OCI-LY3 (cell line): ENCODE data around the gene OSTN.

Source experiments
- H2AFZ ChIP-seq: fragments of 200-600, 300-600 bp; shearing (Covaris generic); 2 replicates; pipeline ENCODE4 v1.6.0; 2014; ENCODE audit warnings: antibody characterized with exemption, low read depth, low read length
- H3K27ac ChIP-seq: fragments of 200-600, 300-600 bp; sonication (generic); 2 replicates; pipeline ENCODE4 v1.5.1; 2014; ENCODE audit warnings: mild to moderate bottlenecking, low read length, moderate library complexity, mixed read lengths
- H3K27me3 ChIP-seq: fragments of 200-600, 300-600 bp; sonication (generic); 2 replicates; pipeline ENCODE4 v1.6.1; 2014; ENCODE audit warnings: low read depth, low read length, mixed read lengths
- H3K36me3 ChIP-seq: fragments of 200-600, 300-600 bp; sonication (generic); replicated peaks from 2 replicates; pipeline ENCODE3; 2014; ENCODE audit warnings: low read depth, low read length, mixed read lengths
- H3K4me1 ChIP-seq: fragments of 300-600, 200-600 bp; sonication (generic); 2 replicates; pipeline ENCODE4 v1.6.1; 2014; ENCODE audit warnings: low read length, mixed read lengths
- H3K4me2 ChIP-seq: fragments of 200-600, 300-600 bp; sonication (generic); 2 replicates; pipeline ENCODE4 v1.6.1; 2014; ENCODE audit warnings: low read length, mixed read lengths
- H3K4me3 ChIP-seq: fragments of 300-600, 200-600 bp; sonication (generic); 2 replicates; pipeline ENCODE4 v1.5.1; 2014; ENCODE audit warnings: antibody characterized with exemption, mild to moderate bottlenecking, low read length, moderate library complexity
- H3K79me2 ChIP-seq: fragments of 300-600, 200-600 bp; shearing (Covaris generic); 2 replicates; pipeline ENCODE4 v1.6.1; 2014; ENCODE audit warnings: mild to moderate bottlenecking, low read length, mixed read lengths
- H3K9ac ChIP-seq: fragments of 300-600, 200-600 bp; shearing (Covaris generic); 2 replicates; pipeline ENCODE4 v1.6.0; 2014; ENCODE audit warnings: mild to moderate bottlenecking, low read length, moderate library complexity
- H3K9me3 ChIP-seq: fragments of 200-600, 300-600 bp; shearing (Covaris generic); 2 replicates; pipeline ENCODE4 v1.6.1; 2014; ENCODE audit warnings: low read length, mixed read lengths; ENCODE audit not compliant: insufficient read depth
- H4K20me1 ChIP-seq: fragments of 200-600, 300-600 bp; sonication (generic); 2 replicates; pipeline ENCODE4 v1.6.1; 2016; ENCODE audit warnings: low read length, mixed read lengths; ENCODE audit not compliant: insufficient read depth
- EZH2phosphoT487 ChIP-seq: fragments of 200-600 bp; shearing (Covaris generic); IDR thresholded peaks from 2 replicates; pipeline ENCODE4 v1.6.1; 2018; ENCODE audit warnings: antibody characterized with exemption, mixed run types, low read depth
- TF ChIP-seq, protein P1 (sequence below): fragments of 200-600, 300-600 bp; sonication (generic); IDR thresholded peaks from 2 replicates; pipeline ENCODE4 v1.5.1; 2014; ENCODE audit warnings: antibody characterized with exemption, low read length, low read depth

Gene OSTN

DNA sequence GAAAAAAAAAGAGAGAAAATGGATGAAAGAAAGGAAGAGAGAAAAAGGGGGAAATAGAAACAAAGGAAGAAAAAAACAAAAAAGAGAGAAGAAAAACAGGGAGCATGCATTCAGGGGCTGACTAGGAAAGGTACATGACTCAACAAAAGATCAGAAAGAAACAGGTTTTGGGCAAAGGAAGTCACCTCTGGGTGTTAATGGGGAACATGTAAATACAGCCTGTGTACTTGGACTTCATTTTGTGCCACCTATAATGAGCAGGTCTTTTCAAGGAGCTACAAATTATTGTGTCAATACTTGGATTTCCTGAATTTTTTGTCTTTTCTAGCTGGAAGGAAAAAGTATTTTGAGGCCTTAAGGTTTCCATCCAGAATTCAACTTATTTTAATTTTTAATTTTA is 76.7 kb downstream of the OSTN start:
- H3K36me3 ChIP-seq, result peaks cover 3% of the 10 kb centered on the region
- TF ChIP-seq EZH2phosphoT487, result no peak
- TF ChIP-seq, protein P1, sequence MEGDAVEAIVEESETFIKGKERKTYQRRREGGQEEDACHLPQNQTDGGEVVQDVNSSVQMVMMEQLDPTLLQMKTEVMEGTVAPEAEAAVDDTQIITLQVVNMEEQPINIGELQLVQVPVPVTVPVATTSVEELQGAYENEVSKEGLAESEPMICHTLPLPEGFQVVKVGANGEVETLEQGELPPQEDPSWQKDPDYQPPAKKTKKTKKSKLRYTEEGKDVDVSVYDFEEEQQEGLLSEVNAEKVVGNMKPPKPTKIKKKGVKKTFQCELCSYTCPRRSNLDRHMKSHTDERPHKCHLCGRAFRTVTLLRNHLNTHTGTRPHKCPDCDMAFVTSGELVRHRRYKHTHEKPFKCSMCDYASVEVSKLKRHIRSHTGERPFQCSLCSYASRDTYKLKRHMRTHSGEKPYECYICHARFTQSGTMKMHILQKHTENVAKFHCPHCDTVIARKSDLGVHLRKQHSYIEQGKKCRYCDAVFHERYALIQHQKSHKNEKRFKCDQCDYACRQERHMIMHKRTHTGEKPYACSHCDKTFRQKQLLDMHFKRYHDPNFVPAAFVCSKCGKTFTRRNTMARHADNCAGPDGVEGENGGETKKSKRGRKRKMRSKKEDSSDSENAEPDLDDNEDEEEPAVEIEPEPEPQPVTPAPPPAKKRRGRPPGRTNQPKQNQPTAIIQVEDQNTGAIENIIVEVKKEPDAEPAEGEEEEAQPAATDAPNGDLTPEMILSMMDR, result no peak
- 0 out of 2 replicates have a peak, but pooled peaks cover 2% of the 10 kb centered on the region for H3K9me3 ChIP-seq
- H3K4me2 ChIP-seq, result no peak overlapping the region
- H2AFZ ChIP-seq, result no peak overlapping the region
- H3K9ac ChIP-seq, result no peak overlapping the region
- no peak overlapping the region for H3K27ac ChIP-seq
- no peaks in the 10 kb centered on the region for H4K20me1 ChIP-seq
- no peaks in the 10 kb centered on the region for H3K79me2 ChIP-seq
- peaks cover 15% of the 10 kb centered on the region for H3K4me1 ChIP-seq
- no peak overlapping the region for H3K4me3 ChIP-seq
- no peaks in the 10 kb centered on the region for H3K27me3 ChIP-seq

DNA sequence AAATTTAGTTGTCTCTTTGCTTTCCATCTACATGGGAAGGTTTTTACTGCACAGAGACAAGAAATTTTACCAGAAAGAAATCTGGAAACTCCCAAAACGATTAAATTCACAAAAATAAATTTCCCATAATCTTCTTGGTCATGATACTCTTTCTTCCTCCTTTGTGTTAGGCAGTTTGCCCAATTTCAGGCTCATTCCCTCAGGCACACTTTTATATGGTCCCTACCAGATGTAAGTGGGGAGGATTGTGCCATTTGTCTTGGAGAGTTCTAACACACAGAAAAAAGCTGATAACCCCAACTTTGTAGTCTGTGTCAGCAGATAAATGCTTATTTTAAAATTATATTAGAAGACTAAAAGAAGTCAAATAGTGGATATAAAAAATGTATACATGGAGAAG is 81.1 kb downstream of the OSTN start:
- no peaks in the 10 kb centered on the region for H3K27me3 ChIP-seq
- TF ChIP-seq, protein P1, result no peak
- TF ChIP-seq EZH2phosphoT487, result no peak
- H3K79me2 ChIP-seq, result no peaks in the 10 kb centered on the region
- no peak overlapping the region for H3K27ac ChIP-seq
- no peak overlapping the region for H2AFZ ChIP-seq
- H3K36me3 ChIP-seq, result no peaks in the 10 kb centered on the region
- no peak overlapping the region for H3K4me3 ChIP-seq
- no peaks in the 10 kb centered on the region for H4K20me1 ChIP-seq
- no peak overlapping the region for H3K4me2 ChIP-seq
- H3K9me3 ChIP-seq, result no peaks in the 10 kb centered on the region
- H3K9ac ChIP-seq, result no peak overlapping the region
- H3K4me1 ChIP-seq, result peaks cover 39% of the 10 kb centered on the region

DNA sequence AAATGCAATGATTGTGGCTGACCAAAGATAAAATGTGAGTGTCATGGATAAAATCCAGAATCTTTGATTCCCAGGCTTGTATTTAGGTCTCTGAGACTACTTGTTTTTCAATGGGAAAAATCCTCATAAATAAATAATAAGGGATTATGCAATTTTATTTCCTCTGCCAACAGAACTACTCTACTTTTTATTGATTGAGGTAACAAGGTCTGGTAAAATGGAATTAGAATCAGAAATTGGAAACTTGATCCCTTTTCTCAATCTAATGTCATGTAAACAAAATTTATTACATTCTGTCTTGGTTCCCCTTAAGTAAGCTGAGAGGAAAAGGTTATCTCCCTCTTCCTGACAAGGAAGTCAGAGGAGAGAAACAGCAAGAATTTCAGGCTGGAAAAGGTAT is 81.8 kb downstream of the OSTN start:
- H3K27ac ChIP-seq, result no peak overlapping the region
- H3K4me2 ChIP-seq, result no peak overlapping the region
- TF ChIP-seq, protein P1, result no peak
- TF ChIP-seq EZH2phosphoT487, result no peak
- no peaks in the 10 kb centered on the region for H3K27me3 ChIP-seq
- H3K4me1 ChIP-seq, result peaks cover 39% of the 10 kb centered on the region
- no peaks in the 10 kb centered on the region for H4K20me1 ChIP-seq
- no peaks in the 10 kb centered on the region for H3K36me3 ChIP-seq
- no peaks in the 10 kb centered on the region for H3K79me2 ChIP-seq
- H3K9ac ChIP-seq, result no peak overlapping the region
- no peak overlapping the region for H3K4me3 ChIP-seq
- no peaks in the 10 kb centered on the region for H3K9me3 ChIP-seq
- no peak overlapping the region for H2AFZ ChIP-seq

DNA sequence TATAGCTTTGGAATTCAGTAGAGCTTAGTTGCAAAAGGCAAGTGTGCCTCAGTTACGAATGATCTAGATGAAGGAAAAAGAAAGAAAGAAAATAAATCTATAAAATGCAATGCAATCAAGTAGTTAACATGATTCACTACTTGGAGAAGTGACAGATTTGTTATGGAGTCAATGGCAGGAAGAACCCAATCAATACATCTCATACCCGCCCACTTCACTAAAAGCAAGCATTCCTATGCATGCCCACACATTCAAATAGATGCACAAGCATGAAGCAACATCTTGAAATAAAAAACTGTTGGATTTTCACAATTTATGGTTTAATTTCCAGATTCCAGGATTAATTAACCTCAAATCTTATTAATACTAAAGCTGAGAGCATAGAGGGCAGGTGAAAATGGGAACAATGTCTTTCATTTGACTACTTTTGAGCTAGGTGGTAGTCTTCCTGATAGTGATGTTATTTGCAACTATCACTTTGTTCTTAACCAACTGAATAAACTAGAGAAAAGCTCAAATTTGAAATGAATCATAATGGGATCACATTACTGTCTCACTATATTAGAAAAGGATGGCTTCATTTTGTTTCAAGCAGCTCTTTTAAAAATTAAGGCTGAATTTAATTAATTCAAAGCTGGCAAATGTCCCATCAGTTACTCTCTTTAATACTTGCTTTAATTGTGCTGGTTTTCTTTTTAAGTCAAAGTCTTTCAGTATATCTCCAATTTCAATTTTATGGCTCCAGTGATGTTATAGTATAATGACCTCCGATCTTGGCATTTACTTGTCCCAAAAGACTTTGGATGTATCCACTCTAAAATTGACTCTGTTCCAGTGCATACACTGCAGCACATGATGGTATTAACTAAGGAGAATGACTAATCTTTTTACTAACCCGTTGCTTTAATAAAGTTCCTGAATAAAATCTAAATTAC is 83.5 kb downstream of the OSTN start:
- H3K4me1 ChIP-seq, result peaks cover 38% of the 10 kb centered on the region
- no peak for TF ChIP-seq EZH2phosphoT487
- TF ChIP-seq, protein P1, result no peak
- H4K20me1 ChIP-seq, result no peaks in the 10 kb centered on the region
- H3K27ac ChIP-seq, result no peak overlapping the region
- H2AFZ ChIP-seq, result no peak overlapping the region
- H3K9me3 ChIP-seq, result no peaks in the 10 kb centered on the region
- H3K27me3 ChIP-seq, result no peaks in the 10 kb centered on the region
- H3K79me2 ChIP-seq, result no peaks in the 10 kb centered on the region
- peak overlapping the region; percentile 23; the same call in 1 of the 2 replicates for H3K4me2 ChIP-seq
- H3K9ac ChIP-seq, result no peak overlapping the region
- H3K4me3 ChIP-seq, result no peak overlapping the region
- H3K36me3 ChIP-seq, result no peaks in the 10 kb centered on the region
